Measurements from ENCODE around the gene PPP1R37. TPM values are rescaled to one million over a fixed set of nuclear protein-coding genes. Genes with fewer than 3 reads are reported as not detected.

Gene PPP1R37
- total and polyA plus RNA-seq, 2 of the 13 experiments (the other 11 are each of a cell fraction or from before 2014, with no cell fraction given) = 9.0 to 14.3 TPM

- TF ChIP-seq DMTF1 (CRISPR knock-in tag; IDR thresholded peaks at IDR 0.05) = no peak
- no peak for TF ChIP-seq MATR3 (CRISPR knock-in tag; IDR thresholded peaks at IDR 0.05)
- TF ChIP-seq ZBTB38 (CRISPR knock-in tag; IDR thresholded peaks at IDR 0.05) = no peak
- TF ChIP-seq CENPT (CRISPR knock-in tag; IDR thresholded peaks at IDR 0.05; ENCODE audit: low read depth) = no peak
- no peak for TF ChIP-seq CHD4 (IDR thresholded peaks at IDR 0.05; ENCODE audit: borderline replicate concordance, low read length)
- TF ChIP-seq MAX (IDR thresholded peaks at IDR 0.05) = no peak
- TF ChIP-seq ZNF530 (CRISPR knock-in tag; IDR thresholded peaks at IDR 0.05; ENCODE audit: low read depth) = no peak
- TF ChIP-seq NFATC3 (CRISPR knock-in tag; IDR thresholded peaks at IDR 0.05) = no peak
- no peak for TF ChIP-seq ZNF619 (CRISPR knock-in tag; IDR thresholded peaks at IDR 0.05)
- no peak for TF ChIP-seq ZFP1 (CRISPR knock-in tag; IDR thresholded peaks at IDR 0.05)
- no peak for TF ChIP-seq ZMAT5 (CRISPR knock-in tag; IDR thresholded peaks at IDR 0.05; ENCODE audit: borderline replicate concordance, low read depth)
- no peak for TF ChIP-seq PRDM4 (CRISPR knock-in tag; IDR thresholded peaks at IDR 0.05; ENCODE audit: borderline replicate concordance)
- no peak for TF ChIP-seq FIP1L1 (IDR thresholded peaks at IDR 0.05; ENCODE audit: borderline replicate concordance, insufficient read depth, low read depth, low read length)
- TF ChIP-seq ZNF34 (CRISPR knock-in tag; IDR thresholded peaks at IDR 0.05; ENCODE audit: borderline replicate concordance) = no peak
- TF ChIP-seq ZNF317 (CRISPR knock-in tag; IDR thresholded peaks at IDR 0.05) = no peak
- TF ChIP-seq LCORL (IDR thresholded peaks at IDR 0.05) = no peak
- peak; percentile 10; the same call in 1 of the 2 replicates for TF ChIP-seq LCORL (CRISPR knock-in tag; IDR thresholded peaks at IDR 0.05)
- TF ChIP-seq RORA (CRISPR knock-in tag; IDR thresholded peaks at IDR 0.05) = no peak
- no peak for TF ChIP-seq ZNF788 (CRISPR knock-in tag; IDR thresholded peaks at IDR 0.05; ENCODE audit: borderline replicate concordance)
- no peak for TF ChIP-seq ZNF747 (CRISPR knock-in tag; IDR thresholded peaks at IDR 0.05; ENCODE audit: borderline replicate concordance)
- no peak for TF ChIP-seq THAP8 (CRISPR knock-in tag; IDR thresholded peaks at IDR 0.05; ENCODE audit: borderline replicate concordance)
- peak; percentile 59; the same call in 1 of the 2 replicates for TF ChIP-seq NCOR1 (IDR thresholded peaks at IDR 0.05; ENCODE audit: borderline replicate concordance, low read length)
- TF ChIP-seq ZNF672 (CRISPR knock-in tag; IDR thresholded peaks at IDR 0.05) = no peak
- TF ChIP-seq TARDBP (CRISPR knock-in tag; IDR thresholded peaks at IDR 0.05) = no peak
- no peak for TF ChIP-seq ZNF713 (CRISPR knock-in tag; IDR thresholded peaks at IDR 0.05)
- TF ChIP-seq ZNF224 (CRISPR knock-in tag; IDR thresholded peaks at IDR 0.05) = no peak
- TF ChIP-seq TCF12 (IDR thresholded peaks at IDR 0.05) = no peak
- no peak for TF ChIP-seq TCF12 (CRISPR knock-in tag; IDR thresholded peaks at IDR 0.05)
Measured at GRCh38 chr19:45130236-45130635, 37.3 kb downstream of the PPP1R37 start (continued).

Data from HepG2 (cell line).